Measurements from ENCODE around the gene UMODL1.

Gene UMODL1

GRCh38 chr21:42148584-42148983, 77.5 kb downstream of the UMODL1 start:
- H3K27ac ChIP-seq = no peak overlapping the region
- TF ChIP-seq CTCF (conservative IDR thresholded peaks at IDR 0.05) (no peak), ZFX (IDR thresholded peaks at IDR 0.05) (no peak)

GRCh38 chr21:42149656-42150473, 78.7 kb downstream of the UMODL1 start:
- TF ChIP-seq CTCF (conservative IDR thresholded peaks at IDR 0.05) (no peak), ZFX (IDR thresholded peaks at IDR 0.05) (no peak)
- H3K27ac ChIP-seq = no peak overlapping the region

GRCh38 chr21:42150474-42151085, 79.5 kb downstream of the UMODL1 start:
- no peak for TF ChIP-seq CTCF (conservative IDR thresholded peaks at IDR 0.05)
- no peak for TF ChIP-seq ZFX (IDR thresholded peaks at IDR 0.05)
- no peak overlapping the region for H3K27ac ChIP-seq

- no peak overlapping the region for H3K27ac ChIP-seq
- TF ChIP-seq CTCF (conservative IDR thresholded peaks at IDR 0.05) (no peak), ZFX (IDR thresholded peaks at IDR 0.05) (no peak)
Observed at GRCh38 chr21:42151148-42151947, 80.2 kb downstream of the UMODL1 start.

GRCh38 chr21:42151948-42152220, 80.8 kb downstream of the UMODL1 start:
- H3K27ac ChIP-seq = no peak overlapping the region
- TF ChIP-seq ZFX (IDR thresholded peaks at IDR 0.05) = no peak
- no peak for TF ChIP-seq CTCF (conservative IDR thresholded peaks at IDR 0.05)

- TF ChIP-seq ZFX (IDR thresholded peaks at IDR 0.05) (no peak), CTCF (conservative IDR thresholded peaks at IDR 0.05) (no peak)
- no peak overlapping the region for H3K27ac ChIP-seq
Observed at GRCh38 chr21:42153046-42153686, 82.0 kb downstream of the UMODL1 start.
